Measurements from ENCODE around the gene EI24. TPM values are rescaled to one million over a fixed set of nuclear protein-coding genes. Genes with fewer than 3 reads are reported as not detected.
A peak's percentile ranks its signal among the peaks of the same experiment; 100 is the strongest.

EI24 gene
- total and polyA plus RNA-seq, 9 of the 15 experiments (the other 6 are each of a cell fraction or from before 2014, with no cell fraction given), result 50.4 to 260 (median 168) TPM

- no peak for TF ChIP-seq CHD2 (IDR thresholded peaks at IDR 0.05; ENCODE audit: low read depth, low read length)
- no peak for TF ChIP-seq GTF2B (IDR thresholded peaks at IDR 0.05; ENCODE audit: extremely low read depth, insufficient read length)
- peak; percentile 36 for TF ChIP-seq BRD9 (IDR thresholded peaks at IDR 0.05; ENCODE audit: low read depth, partially characterized antibody)
- no peak for TF ChIP-seq TCF7L2 (IDR thresholded peaks at IDR 0.05; ENCODE audit: low read depth, low read length)
- TF ChIP-seq, protein P1, sequence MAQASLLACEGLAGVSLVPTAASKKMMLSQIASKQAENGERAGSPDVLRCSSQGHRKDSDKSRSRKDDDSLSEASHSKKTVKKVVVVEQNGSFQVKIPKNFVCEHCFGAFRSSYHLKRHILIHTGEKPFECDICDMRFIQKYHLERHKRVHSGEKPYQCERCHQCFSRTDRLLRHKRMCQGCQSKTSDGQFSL (CRISPR knock-in tag; IDR thresholded peaks at IDR 0.05), result no peak
- TF ChIP-seq, protein P1 (tag; IDR thresholded peaks at IDR 0.05), result peak in 1 of 2 experiments; percentile 66; a peak in 1 of 4 replicates
- no peak for TF ChIP-seq RNF2 (IDR thresholded peaks at IDR 0.05)
- TF ChIP-seq, protein P2, sequence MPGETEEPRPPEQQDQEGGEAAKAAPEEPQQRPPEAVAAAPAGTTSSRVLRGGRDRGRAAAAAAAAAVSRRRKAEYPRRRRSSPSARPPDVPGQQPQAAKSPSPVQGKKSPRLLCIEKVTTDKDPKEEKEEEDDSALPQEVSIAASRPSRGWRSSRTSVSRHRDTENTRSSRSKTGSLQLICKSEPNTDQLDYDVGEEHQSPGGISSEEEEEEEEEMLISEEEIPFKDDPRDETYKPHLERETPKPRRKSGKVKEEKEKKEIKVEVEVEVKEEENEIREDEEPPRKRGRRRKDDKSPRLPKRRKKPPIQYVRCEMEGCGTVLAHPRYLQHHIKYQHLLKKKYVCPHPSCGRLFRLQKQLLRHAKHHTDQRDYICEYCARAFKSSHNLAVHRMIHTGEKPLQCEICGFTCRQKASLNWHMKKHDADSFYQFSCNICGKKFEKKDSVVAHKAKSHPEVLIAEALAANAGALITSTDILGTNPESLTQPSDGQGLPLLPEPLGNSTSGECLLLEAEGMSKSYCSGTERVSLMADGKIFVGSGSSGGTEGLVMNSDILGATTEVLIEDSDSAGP (CRISPR knock-in tag; IDR thresholded peaks at IDR 0.05), result no peak
- TF ChIP-seq OTX1 (CRISPR knock-in tag; IDR thresholded peaks at IDR 0.05), result no peak
- TF ChIP-seq KHSRP (IDR thresholded peaks at IDR 0.05), result no peak
- TF ChIP-seq, protein P3, sequence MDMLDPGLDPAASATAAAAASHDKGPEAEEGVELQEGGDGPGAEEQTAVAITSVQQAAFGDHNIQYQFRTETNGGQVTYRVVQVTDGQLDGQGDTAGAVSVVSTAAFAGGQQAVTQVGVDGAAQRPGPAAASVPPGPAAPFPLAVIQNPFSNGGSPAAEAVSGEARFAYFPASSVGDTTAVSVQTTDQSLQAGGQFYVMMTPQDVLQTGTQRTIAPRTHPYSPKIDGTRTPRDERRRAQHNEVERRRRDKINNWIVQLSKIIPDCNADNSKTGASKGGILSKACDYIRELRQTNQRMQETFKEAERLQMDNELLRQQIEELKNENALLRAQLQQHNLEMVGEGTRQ (CRISPR knock-in tag; IDR thresholded peaks at IDR 0.05), result peak; percentile 54
- TF ChIP-seq HMBOX1 (IDR thresholded peaks at IDR 0.05), result peak; percentile 90
- peak; percentile 49 for TF ChIP-seq TAF9B (IDR thresholded peaks at IDR 0.05; ENCODE audit: partially characterized antibody)
- peak in 1 of 2 experiments; percentile 49; a peak in 1 of 4 replicates for TF ChIP-seq HDAC1 (IDR thresholded peaks at IDR 0.05)
- peak; percentile 80 for TF ChIP-seq EHMT2 (IDR thresholded peaks at IDR 0.05)
- TF ChIP-seq TEAD1 (CRISPR knock-in tag; IDR thresholded peaks at IDR 0.05), result peak in 1 of 2 experiments; percentile 77; a peak in 2 of 4 replicates
- no peak for TF ChIP-seq ID3 (CRISPR knock-in tag; IDR thresholded peaks at IDR 0.05)
- TF ChIP-seq ID3 (tag; IDR thresholded peaks at IDR 0.05), result peak; percentile 89
- TF ChIP-seq ZKSCAN1 (IDR thresholded peaks at IDR 0.05; ENCODE audit: low read depth, low read length), result peak; percentile 37; the same call in 1 of the 2 replicates
- TF ChIP-seq ZFPM2 (CRISPR knock-in tag; IDR thresholded peaks at IDR 0.05), result no peak
- 0 out of 2 replicates have a peak, but pooled peaks have one; percentile 59 for TF ChIP-seq NFXL1 (CRISPR knock-in tag; IDR thresholded peaks at IDR 0.05)
- TF ChIP-seq MXI1 (IDR thresholded peaks at IDR 0.05; ENCODE audit: low read depth, low read length), result no peak
- TF ChIP-seq, protein P4, sequence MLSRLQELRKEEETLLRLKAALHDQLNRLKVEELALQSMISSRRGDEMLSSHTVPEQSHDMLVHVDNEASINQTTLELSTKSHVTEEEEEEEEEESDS (CRISPR knock-in tag; IDR thresholded peaks at IDR 0.05), result no peak
- no peak for TF ChIP-seq ZNF121 (CRISPR knock-in tag; conservative IDR thresholded peaks at IDR 0.05)
- TF ChIP-seq POLR3A (IDR thresholded peaks at IDR 0.05; ENCODE audit: borderline replicate concordance, extremely low read depth, insufficient read depth, insufficient read length), result no peak
These were observed 17.4 kb upstream of the EI24 start (continued) for GRCh38 chr11:125551835-125552342.
